ENCODE results near the gene EPB41L1.

Gene EPB41L1

GRCh38 chr20:36208257-36208656 lies 53.7 kb downstream of the EPB41L1 start:
- TF ChIP-seq BHLHE40 (IDR thresholded peaks at IDR 0.05; ENCODE audit: borderline replicate concordance) (no peak), TARDBP (IDR thresholded peaks at IDR 0.05) (no peak), FOXA1 (IDR thresholded peaks at IDR 0.05) (no peak), HDGF (IDR thresholded peaks at IDR 0.05; ENCODE audit: borderline replicate concordance) (no peak), FOXK2 (IDR thresholded peaks at IDR 0.05) (no peak), SP1 (IDR thresholded peaks at IDR 0.05) (no peak), NFRKB (IDR thresholded peaks at IDR 0.05) (no peak), PKNOX1 (IDR thresholded peaks at IDR 0.05) (no peak), ARNT (IDR thresholded peaks at IDR 0.05) (no peak), CTBP1 (IDR thresholded peaks at IDR 0.05; ENCODE audit: borderline replicate concordance) (no peak), ELF4 (IDR thresholded peaks at IDR 0.05) (no peak), SUZ12 (IDR thresholded peaks at IDR 0.05) (no peak)
- no peak for DNase-seq (ENCODE audit: extremely low spot score)
- ChIA-PET CTCF (no interaction called here), POLR2A (no interaction called here)

- no peak for TF ChIP-seq HDGF (IDR thresholded peaks at IDR 0.05; ENCODE audit: borderline replicate concordance)
- TF ChIP-seq ZNF384 (IDR thresholded peaks at IDR 0.05), result no peak
- no peak for TF ChIP-seq TARDBP (IDR thresholded peaks at IDR 0.05)
- TF ChIP-seq NFRKB (IDR thresholded peaks at IDR 0.05), result no peak
- TF ChIP-seq ELF4 (IDR thresholded peaks at IDR 0.05), result no peak
- no peak for TF ChIP-seq ARNT (IDR thresholded peaks at IDR 0.05)
- TF ChIP-seq LEF1 (IDR thresholded peaks at IDR 0.05; ENCODE audit: borderline replicate concordance), result no peak
- no peak for TF ChIP-seq SP1 (IDR thresholded peaks at IDR 0.05)
- no peak for TF ChIP-seq FOXM1 (IDR thresholded peaks at IDR 0.05; ENCODE audit: borderline replicate concordance)
- TF ChIP-seq PKNOX1 (IDR thresholded peaks at IDR 0.05), result no peak
- TF ChIP-seq SUZ12 (IDR thresholded peaks at IDR 0.05), result no peak
- no peak for TF ChIP-seq FOXK2 (IDR thresholded peaks at IDR 0.05)
- no peak for TF ChIP-seq FOXA1 (IDR thresholded peaks at IDR 0.05)
- TF ChIP-seq L3MBTL2 (conservative IDR thresholded peaks at IDR 0.05), result no peak
- CTCF ChIA-PET, result no interaction called here
- POLR2A ChIA-PET, result no interaction called here
- DNase-seq (ENCODE audit: extremely low spot score), result no peak
Measured at GRCh38 chr20:36210436-36211021, 56.0 kb downstream of the EPB41L1 start.

GRCh38 chr20:36213362-36213761 lies 58.8 kb downstream of the EPB41L1 start:
- ChIA-PET CTCF (interaction anchor here (0.7 to 1.6 kb wide), 5 partner anchors 11 to 226 kb away, joined by 3 to 5 read pairs (median 3); no protein-coding TSS in a partner anchor), POLR2A (no interaction called here)
- DNase-seq (ENCODE audit: extremely low spot score), result no peak
- TF ChIP-seq NFRKB (IDR thresholded peaks at IDR 0.05) (no peak), HDGF (IDR thresholded peaks at IDR 0.05; ENCODE audit: borderline replicate concordance) (no peak), SUZ12 (IDR thresholded peaks at IDR 0.05) (no peak), FOXM1 (IDR thresholded peaks at IDR 0.05; ENCODE audit: borderline replicate concordance) (no peak), CTBP1 (IDR thresholded peaks at IDR 0.05; ENCODE audit: borderline replicate concordance) (no peak), BHLHE40 (IDR thresholded peaks at IDR 0.05; ENCODE audit: borderline replicate concordance) (no peak), TARDBP (IDR thresholded peaks at IDR 0.05) (no peak), FOXA1 (IDR thresholded peaks at IDR 0.05) (no peak), ZNF384 (IDR thresholded peaks at IDR 0.05) (no peak), L3MBTL2 (conservative IDR thresholded peaks at IDR 0.05) (no peak), PKNOX1 (IDR thresholded peaks at IDR 0.05) (no peak), SP1 (IDR thresholded peaks at IDR 0.05) (no peak), LEF1 (IDR thresholded peaks at IDR 0.05; ENCODE audit: borderline replicate concordance) (no peak), ELF4 (IDR thresholded peaks at IDR 0.05) (no peak), FOXK2 (IDR thresholded peaks at IDR 0.05) (no peak), ARNT (IDR thresholded peaks at IDR 0.05) (no peak)

GRCh38 chr20:36214684-36215256 lies 60.2 kb downstream of the EPB41L1 start:
- ChIA-PET CTCF (interaction anchor here (0.6 kb wide), 1 partner anchor 12 kb away, joined by 3 read pairs; no protein-coding TSS in a partner anchor), POLR2A (no interaction called here)
- DNase-seq (ENCODE audit: extremely low spot score), result peak; percentile 50
- TF ChIP-seq SUZ12 (IDR thresholded peaks at IDR 0.05) (no peak), HDGF (IDR thresholded peaks at IDR 0.05; ENCODE audit: borderline replicate concordance) (no peak), ARNT (IDR thresholded peaks at IDR 0.05) (no peak), L3MBTL2 (conservative IDR thresholded peaks at IDR 0.05) (no peak), ELF4 (IDR thresholded peaks at IDR 0.05) (no peak), PKNOX1 (IDR thresholded peaks at IDR 0.05) (no peak), FOXM1 (IDR thresholded peaks at IDR 0.05; ENCODE audit: borderline replicate concordance) (no peak), BHLHE40 (IDR thresholded peaks at IDR 0.05; ENCODE audit: borderline replicate concordance) (no peak), FOXK2 (IDR thresholded peaks at IDR 0.05) (no peak)

GRCh38 chr20:36215778-36216177 lies 61.2 kb downstream of the EPB41L1 start:
- CTCF ChIA-PET, result no interaction called here
- POLR2A ChIA-PET, result no interaction called here
- no peak for DNase-seq (ENCODE audit: extremely low spot score)
- TF ChIP-seq FOXA1 (IDR thresholded peaks at IDR 0.05) (no peak), FOXM1 (IDR thresholded peaks at IDR 0.05; ENCODE audit: borderline replicate concordance) (no peak), ARNT (IDR thresholded peaks at IDR 0.05) (no peak), BHLHE40 (IDR thresholded peaks at IDR 0.05; ENCODE audit: borderline replicate concordance) (no peak), L3MBTL2 (conservative IDR thresholded peaks at IDR 0.05) (no peak), SUZ12 (IDR thresholded peaks at IDR 0.05) (no peak), ELF4 (IDR thresholded peaks at IDR 0.05) (no peak), LEF1 (IDR thresholded peaks at IDR 0.05; ENCODE audit: borderline replicate concordance) (no peak), CTBP1 (IDR thresholded peaks at IDR 0.05; ENCODE audit: borderline replicate concordance) (no peak), NFRKB (IDR thresholded peaks at IDR 0.05) (no peak), SP1 (IDR thresholded peaks at IDR 0.05) (no peak), ZNF384 (IDR thresholded peaks at IDR 0.05) (no peak), HDGF (IDR thresholded peaks at IDR 0.05; ENCODE audit: borderline replicate concordance) (no peak), TARDBP (IDR thresholded peaks at IDR 0.05) (no peak), FOXK2 (IDR thresholded peaks at IDR 0.05) (no peak), PKNOX1 (IDR thresholded peaks at IDR 0.05) (no peak)
